ENCODE measurements around the gene CDH4.

Gene CDH4

DNA sequence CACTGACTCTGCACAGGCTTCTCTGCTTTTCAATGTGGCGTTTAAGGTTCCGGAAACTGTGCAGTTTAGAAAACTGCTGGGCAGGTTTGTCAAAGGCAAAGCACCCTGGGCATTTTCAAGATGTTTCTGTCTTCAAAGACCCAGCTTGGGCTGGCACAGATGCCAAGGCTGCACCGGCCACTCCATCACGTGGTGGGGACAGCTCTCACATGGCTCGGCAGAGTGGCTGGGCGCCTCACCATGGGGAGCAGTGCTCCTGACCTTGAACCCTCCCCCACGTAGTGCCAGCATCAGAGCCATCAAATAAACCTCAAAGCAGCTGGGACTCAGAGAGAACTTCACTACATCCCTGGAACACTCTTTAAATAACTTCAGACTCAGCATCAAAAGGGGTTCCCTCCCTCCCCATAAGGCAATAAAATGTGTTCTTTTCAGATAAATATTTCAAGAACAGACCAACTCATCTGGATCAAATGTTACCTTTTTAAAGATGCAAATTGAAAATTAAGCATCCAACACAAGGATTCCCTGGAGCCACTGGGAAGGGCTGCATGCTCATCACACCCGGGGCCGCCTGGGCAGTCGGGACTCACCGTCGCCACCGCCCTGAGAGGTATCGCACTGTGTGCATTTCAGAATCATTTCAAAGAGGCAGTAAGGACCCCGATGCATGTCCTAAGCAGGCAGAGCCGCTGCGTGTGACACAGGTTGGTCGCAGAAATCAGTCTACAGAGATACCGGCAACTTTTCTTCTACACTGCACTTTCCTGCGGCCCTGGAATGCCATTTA is 157.1 kb downstream of the CDH4 start:
- TF ChIP-seq, protein P1, sequence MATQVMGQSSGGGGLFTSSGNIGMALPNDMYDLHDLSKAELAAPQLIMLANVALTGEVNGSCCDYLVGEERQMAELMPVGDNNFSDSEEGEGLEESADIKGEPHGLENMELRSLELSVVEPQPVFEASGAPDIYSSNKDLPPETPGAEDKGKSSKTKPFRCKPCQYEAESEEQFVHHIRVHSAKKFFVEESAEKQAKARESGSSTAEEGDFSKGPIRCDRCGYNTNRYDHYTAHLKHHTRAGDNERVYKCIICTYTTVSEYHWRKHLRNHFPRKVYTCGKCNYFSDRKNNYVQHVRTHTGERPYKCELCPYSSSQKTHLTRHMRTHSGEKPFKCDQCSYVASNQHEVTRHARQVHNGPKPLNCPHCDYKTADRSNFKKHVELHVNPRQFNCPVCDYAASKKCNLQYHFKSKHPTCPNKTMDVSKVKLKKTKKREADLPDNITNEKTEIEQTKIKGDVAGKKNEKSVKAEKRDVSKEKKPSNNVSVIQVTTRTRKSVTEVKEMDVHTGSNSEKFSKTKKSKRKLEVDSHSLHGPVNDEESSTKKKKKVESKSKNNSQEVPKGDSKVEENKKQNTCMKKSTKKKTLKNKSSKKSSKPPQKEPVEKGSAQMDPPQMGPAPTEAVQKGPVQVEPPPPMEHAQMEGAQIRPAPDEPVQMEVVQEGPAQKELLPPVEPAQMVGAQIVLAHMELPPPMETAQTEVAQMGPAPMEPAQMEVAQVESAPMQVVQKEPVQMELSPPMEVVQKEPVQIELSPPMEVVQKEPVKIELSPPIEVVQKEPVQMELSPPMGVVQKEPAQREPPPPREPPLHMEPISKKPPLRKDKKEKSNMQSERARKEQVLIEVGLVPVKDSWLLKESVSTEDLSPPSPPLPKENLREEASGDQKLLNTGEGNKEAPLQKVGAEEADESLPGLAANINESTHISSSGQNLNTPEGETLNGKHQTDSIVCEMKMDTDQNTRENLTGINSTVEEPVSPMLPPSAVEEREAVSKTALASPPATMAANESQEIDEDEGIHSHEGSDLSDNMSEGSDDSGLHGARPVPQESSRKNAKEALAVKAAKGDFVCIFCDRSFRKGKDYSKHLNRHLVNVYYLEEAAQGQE (IDR thresholded peaks at IDR 0.05; ENCODE audit: insufficient read depth in 1 of 2, low read depth in 2 of 2, low read length in 2 of 2) = no peak
- no peak for TF ChIP-seq FOXP2 (optimal IDR thresholded peaks at IDR 0.05; ENCODE audit: borderline replicate concordance, extremely low read depth, extremely low read length, insufficient read depth)
- no peak for TF ChIP-seq TAF1 (IDR thresholded peaks at IDR 0.05; ENCODE audit: borderline replicate concordance, insufficient read depth, low read length)
- no peak for TF ChIP-seq SIN3A (IDR thresholded peaks at IDR 0.05; ENCODE audit: borderline replicate concordance, insufficient read depth, low read length)
- no peak; the same call in 1 of the 2 replicates for TF ChIP-seq POLR2AphosphoS5 (IDR thresholded peaks at IDR 0.05; ENCODE audit: low read depth, low read length)

DNA sequence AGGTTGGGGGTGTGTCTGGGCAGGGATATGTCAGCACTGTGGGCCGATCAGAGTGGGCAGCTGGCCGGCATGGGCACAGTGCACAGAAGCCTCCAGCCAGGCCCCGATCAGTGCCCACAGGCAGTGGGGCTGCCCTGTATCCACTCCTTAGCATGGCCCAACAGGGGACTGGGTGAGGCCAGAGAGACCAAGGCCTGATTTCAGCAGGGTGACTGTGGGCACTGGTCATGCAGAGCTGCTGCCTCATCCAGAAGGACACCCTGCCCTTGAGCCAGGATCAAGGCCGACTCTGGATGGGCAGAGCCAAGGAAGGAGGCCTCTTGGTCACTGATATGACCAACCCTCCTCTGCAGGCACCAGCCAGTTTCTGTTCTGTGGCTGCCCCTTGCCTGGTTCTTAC is 159.7 kb downstream of the CDH4 start:
- no peak for TF ChIP-seq TAF1 (IDR thresholded peaks at IDR 0.05; ENCODE audit: borderline replicate concordance, insufficient read depth, low read length)
- TF ChIP-seq SIN3A (IDR thresholded peaks at IDR 0.05; ENCODE audit: borderline replicate concordance, insufficient read depth, low read length) = no peak
- TF ChIP-seq, protein P1 (IDR thresholded peaks at IDR 0.05; ENCODE audit: insufficient read depth in 1 of 2, low read depth in 2 of 2, low read length in 2 of 2) = no peak
- no peak for TF ChIP-seq FOXP2 (optimal IDR thresholded peaks at IDR 0.05; ENCODE audit: borderline replicate concordance, extremely low read depth, extremely low read length, insufficient read depth)
- TF ChIP-seq POLR2AphosphoS5 (IDR thresholded peaks at IDR 0.05; ENCODE audit: low read depth, low read length) = no peak

GRCh38 chr20:61413752-61414151 is 161.7 kb downstream of the CDH4 start:
- TF ChIP-seq SIN3A (IDR thresholded peaks at IDR 0.05; ENCODE audit: borderline replicate concordance, insufficient read depth, low read length) = no peak
- no peak for TF ChIP-seq TAF1 (IDR thresholded peaks at IDR 0.05; ENCODE audit: borderline replicate concordance, insufficient read depth, low read length)
- TF ChIP-seq, protein P1 (IDR thresholded peaks at IDR 0.05; ENCODE audit: insufficient read depth in 1 of 2, low read depth in 2 of 2, low read length in 2 of 2) = no peak
- TF ChIP-seq POLR2AphosphoS5 (IDR thresholded peaks at IDR 0.05; ENCODE audit: low read depth, low read length) = no peak
- no peak for TF ChIP-seq FOXP2 (optimal IDR thresholded peaks at IDR 0.05; ENCODE audit: borderline replicate concordance, extremely low read depth, extremely low read length, insufficient read depth)

DNA sequence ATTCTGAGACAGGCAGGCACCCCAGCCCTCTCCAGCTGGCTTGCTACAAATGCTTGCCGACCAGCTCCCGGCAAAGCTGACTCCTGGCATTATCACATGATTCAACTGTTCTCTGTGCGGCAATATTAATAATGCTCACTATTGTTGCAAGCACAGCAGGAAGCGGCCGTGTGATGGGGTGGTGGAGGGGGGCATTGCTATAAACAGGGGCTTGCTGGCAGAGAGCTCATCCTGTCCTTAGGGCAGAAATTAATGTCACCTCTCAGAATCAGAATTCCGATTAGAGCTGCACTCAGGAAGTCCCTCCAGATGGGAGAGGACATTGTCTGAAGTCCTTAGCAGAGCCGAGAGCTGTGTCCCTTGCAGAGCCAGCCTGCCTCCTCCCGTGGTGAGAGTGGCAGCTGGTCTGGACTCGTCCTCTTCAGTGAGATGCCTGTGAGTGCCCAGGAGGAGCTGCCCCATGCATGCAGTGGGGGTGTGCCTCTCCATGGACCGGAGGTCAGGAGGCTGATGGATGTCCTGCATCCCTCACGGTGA is 162.5 kb downstream of the CDH4 start:
- TF ChIP-seq FOXP2 (optimal IDR thresholded peaks at IDR 0.05; ENCODE audit: borderline replicate concordance, extremely low read depth, extremely low read length, insufficient read depth) (no peak), POLR2AphosphoS5 (IDR thresholded peaks at IDR 0.05; ENCODE audit: low read depth, low read length) (no peak; the same call in 1 of the 2 replicates), SIN3A (IDR thresholded peaks at IDR 0.05; ENCODE audit: borderline replicate concordance, insufficient read depth, low read length) (no peak), TAF1 (IDR thresholded peaks at IDR 0.05; ENCODE audit: borderline replicate concordance, insufficient read depth, low read length) (no peak)
- TF ChIP-seq, protein P1 (IDR thresholded peaks at IDR 0.05; ENCODE audit: insufficient read depth in 1 of 2, low read depth in 2 of 2, low read length in 2 of 2) = no peak

All from PFSK-1 (cell line).